ENCODE measurements around the gene TMC5. TPM values are rescaled to one million over a fixed set of nuclear protein-coding genes. Genes with fewer than 3 reads are reported as not detected.

Gene TMC5
- total and polyA plus RNA-seq, 2 experiments from 2014 or later = 2.3 to 4.8 TPM

GRCh38 chr16:19497176-19497575, 79.5 kb downstream of the TMC5 start:
- Histone ChIP-seq H3K4me3 (no peak overlapping the region), H3K27me3 (ENCODE audit: insufficient read depth) (no peaks in the 10 kb centered on the region), H3K9me2 (ENCODE audit: insufficient read depth) (no peaks in the 10 kb centered on the region), H3K4me1 (ENCODE audit: insufficient read depth) (no peaks in the 10 kb centered on the region), H3K36me3 (ENCODE audit: insufficient read depth) (peaks cover 13% of the 10 kb centered on the region), H3K27ac (ENCODE audit: low read depth) (no peak overlapping the region), H4K20me1 (replicated peaks; ENCODE audit: insufficient read depth) (no peaks in the 10 kb centered on the region; the same call in 1 of the 2 replicates), H2AFZ (no peak overlapping the region), H3K79me2 (replicated peaks; ENCODE audit: insufficient read depth) (no peaks in the 10 kb centered on the region), H3F3A (replicated peaks; ENCODE audit: low read depth) (no peaks in the 10 kb centered on the region), H3K4me2 (no peak overlapping the region)
- no peak overlapping the region for H3K4me3 Mint-ChIP-seq
- H3K9me3 Mint-ChIP-seq = no peaks in the 10 kb centered on the region
- H3K27ac Mint-ChIP-seq = no peak overlapping the region
- ATAC-seq (no peak), DNase-seq (ENCODE audit: low spot score) (no peak)
- no peaks in the 10 kb centered on the region for H3K27me3 Mint-ChIP-seq (ENCODE audit: insufficient read depth, low read depth, poor library complexity)
- TF ChIP-seq ZNF462 (CRISPR knock-in tag; IDR thresholded peaks at IDR 0.05) (no peak), CTCF (conservative IDR thresholded peaks at IDR 0.05; ENCODE audit: low read depth in 2 of 2) (no peak), REST (IDR thresholded peaks at IDR 0.05; ENCODE audit: unreplicated experiment) (no peak), JUNB (IDR thresholded peaks at IDR 0.05; ENCODE audit: unreplicated experiment) (no peak), CREB1 (CRISPR knock-in tag; IDR thresholded peaks at IDR 0.05; ENCODE audit: low read depth) (no peak), ZNF114 (CRISPR knock-in tag; IDR thresholded peaks at IDR 0.05) (no peak), EZH2 (IDR thresholded peaks at IDR 0.05; ENCODE audit: low read depth, unreplicated experiment) (no peak), NANOG (IDR thresholded peaks at IDR 0.05; ENCODE audit: borderline replicate concordance) (no peak), STAT1 (IDR thresholded peaks at IDR 0.05; ENCODE audit: unreplicated experiment) (no peak), ZNF331 (CRISPR knock-in tag; IDR thresholded peaks at IDR 0.05; ENCODE audit: low read depth) (no peak), POLR2AphosphoS5 (IDR thresholded peaks at IDR 0.05; ENCODE audit: low read depth) (no peak)
- peaks cover 19% of the 10 kb centered on the region for H3K36me3 Mint-ChIP-seq (ENCODE audit: low read depth)
- no peaks in the 10 kb centered on the region for H3K4me1 Mint-ChIP-seq
